Endothelial cell of umbilical vein (primary cell): ENCODE results near the gene PKN2. TPM values are rescaled to one million over a fixed set of nuclear protein-coding genes. Genes with fewer than 3 reads are reported as not detected.

Experiments used
- BruUV-seq: library from RNA; stranded (reverse); fragments of 400-500 nt; replicated peaks from 2 replicates; lab custom pipeline; 2021; lab: Mats Ljungman, UMichigan
- CTCF ChIA-PET: fragments of 300-600, 350-600 bp; sonication (Branson Sonifier 250); formaldehyde crosslinking; loops from one replicate; lab custom pipeline; 2021; ENCODE audit warnings: antibody characterized with exemption, inconsistent platforms; lab: Charles Lee
- POLR2A ChIA-PET: fragments of 300-600, 350-600 bp; sonication (Branson Sonifier 250); formaldehyde crosslinking; loops from one replicate; lab custom pipeline; 2021; ENCODE audit warnings: antibody characterized with exemption, inconsistent platforms; lab: Charles Lee
- DNase-seq: peaks from one replicate; pipeline ENCODE4 v3.0.0-alpha.2; 2011; ENCODE audit warnings: low read depth, low spot score
- FAIRE-seq: peaks from 2 replicates; lab custom pipeline; 2011; peaks lifted over from hg19 to GRCh38; lab: Jason Lieb, UNC
- H2AFZ ChIP-seq: 2 replicates; pipeline ENCODE4 v1.6.0; 2012; ENCODE audit warnings: low read depth, low read length, control low read depth, inconsistent platforms
- H3K27ac ChIP-seq: 2 replicates; pipeline ENCODE4 v1.5.1; 2011; ENCODE audit warnings: low read depth, mild to moderate bottlenecking, control low read depth, low read length, moderate library complexity; ENCODE audit not compliant: insufficient read depth
- H3K27me3 ChIP-seq, 2 experiments: 2 replicates each; pipeline versions ENCODE4 v1.6.0 to v1.6.1; 2011; ENCODE audit warnings: low read length in 2 of 2, mixed read lengths in 1 of 2; ENCODE audit not compliant: control insufficient read depth in 2 of 2, insufficient read depth in 2 of 2
- H3K36me3 ChIP-seq, 2 experiments: 2 replicates in 1 of 2; 3 replicates in 1 of 2; pipeline ENCODE4 v1.5.1; 2011; ENCODE audit warnings: low read length in 2 of 2, mild to moderate bottlenecking in 1 of 2, moderate library complexity in 1 of 2; ENCODE audit not compliant: control insufficient read depth in 2 of 2, insufficient read depth in 2 of 2; ENCODE audit errors: extremely low read depth in 1 of 2
- H3K4me1 ChIP-seq: 3 replicates; pipeline ENCODE4 v1.5.1; 2011; ENCODE audit warnings: mild to moderate bottlenecking, low read length; ENCODE audit not compliant: control insufficient read depth, insufficient read depth; ENCODE audit errors: extremely low read depth
- H3K4me2 ChIP-seq: 2 replicates; pipeline ENCODE4 v1.6.1; 2011; ENCODE audit warnings: low read length, control low read depth, mixed read lengths; ENCODE audit not compliant: insufficient read depth
- H3K4me3 ChIP-seq, 3 experiments: fragments of 200-600 bp in 1 of 3; sonication (generic), shearing (Covaris generic) in 1 of 3; replicated peaks in 1 of 3; 2 replicates each; pipeline ENCODE4 v1.5.1; 2011 to 2016; ENCODE audit warnings: control low read depth in 3 of 3, low read length in 3 of 3, mild to moderate bottlenecking in 2 of 3, inconsistent platforms in 1 of 3, low read depth in 1 of 3, moderate library complexity in 1 of 3; ENCODE audit not compliant: insufficient read depth in 1 of 3
- H3K79me2 ChIP-seq: 2 replicates; pipeline ENCODE4 v1.6.0; 2012; ENCODE audit warnings: low read length, inconsistent platforms; ENCODE audit not compliant: control insufficient read depth, insufficient read depth
- H3K9ac ChIP-seq: replicated peaks from 2 replicates; pipeline ENCODE3; 2011; ENCODE audit warnings: low read length, control low read depth; ENCODE audit not compliant: insufficient read depth; ENCODE audit errors: extremely low read depth
- H3K9me1 ChIP-seq: replicated peaks from 3 replicates; pipeline ENCODE4 v1.6.0; 2011; ENCODE audit warnings: mild to moderate bottlenecking, low read length; ENCODE audit not compliant: control insufficient read depth, insufficient read depth; ENCODE audit errors: extremely low read depth
- H3K9me3 ChIP-seq: replicated peaks from 2 replicates; pipeline ENCODE4 v1.5.1; 2012; ENCODE audit warnings: low read length, inconsistent platforms; ENCODE audit not compliant: control insufficient read depth, insufficient read depth
- H4K20me1 ChIP-seq: replicated peaks from 2 replicates; pipeline ENCODE3; 2011; ENCODE audit warnings: mild to moderate bottlenecking, low read length; ENCODE audit not compliant: control insufficient read depth, insufficient read depth; ENCODE audit errors: extremely low read depth
- CTCF ChIP-seq, 2 donors: IDR thresholded peaks; 1 replicate in 1 of 2; 2 replicates in 1 of 2; pipeline ENCODE4 v1.5.1; 2011; ENCODE audit warnings: low read length in 2 of 2, mild to moderate bottlenecking in 2 of 2, moderate library complexity in 2 of 2, control low read depth in 1 of 2, inconsistent platforms in 1 of 2, low read depth in 1 of 2; ENCODE audit not compliant: insufficient read depth in 1 of 2; ENCODE audit errors: extremely low read depth in 1 of 2
- EZH2 ChIP-seq: IDR thresholded peaks from 2 replicates; pipeline ENCODE4 v1.6.1; 2012; ENCODE audit warnings: borderline replicate concordance, low read depth, mild to moderate bottlenecking, moderate library complexity, low read length, inconsistent platforms; ENCODE audit not compliant: severe bottlenecking
- FOS ChIP-seq: IDR thresholded peaks from 2 replicates; pipeline ENCODE4 v1.6.1; 2011; ENCODE audit warnings: mild to moderate bottlenecking, low read length, moderate library complexity, borderline replicate concordance; ENCODE audit not compliant: insufficient read depth
- GATA2 ChIP-seq: IDR thresholded peaks from 2 replicates; pipeline ENCODE4 v1.7.0; 2011; ENCODE audit warnings: low read depth, mild to moderate bottlenecking, moderate library complexity, mixed read lengths, low read length; ENCODE audit not compliant: insufficient read length, insufficient read depth
- JUN ChIP-seq: IDR thresholded peaks from 2 replicates; pipeline ENCODE4 v1.6.1; 2011; ENCODE audit warnings: borderline replicate concordance, low read depth; ENCODE audit not compliant: insufficient read length, insufficient read depth
- MYC ChIP-seq: IDR thresholded peaks from one replicate; pipeline ENCODE4 v1.6.1; 2011; ENCODE audit warnings: mild to moderate bottlenecking, low read depth, low read length
- POLR2A ChIP-seq: IDR thresholded peaks from 2 replicates; pipeline ENCODE4 v1.6.1; 2012; ENCODE audit warnings: low read depth, mild to moderate bottlenecking, control low read depth, low read length
- POLR2AphosphoS5 ChIP-seq: IDR thresholded peaks from 2 replicates; pipeline ENCODE4 v1.6.1; 2012; ENCODE audit warnings: low read depth, mild to moderate bottlenecking, control low read depth, low read length, moderate library complexity; ENCODE audit not compliant: insufficient read depth
- dilution Hi-C: fragments of 300-500 bp; cut with MboI; formaldehyde crosslinking; loops from one replicate; pipeline ENCODE4 v1.15.0; 2019; ENCODE audit warnings: low sequenced_read_pairs; ENCODE audit not compliant: extremely low pct_ligation_motif_present
- intact Hi-C: fragments of 100-400 bp; cut with micrococcal nuclease; formaldehyde crosslinking; loops from one replicate; pipeline ENCODE4 v1.10.0; 2022
- polyA plus RNA-seq, 4 experiments: library from polyadenylated mRNA; depleted of rRNA in 3 of 4; stranded (reverse) in 3 of 4; unstranded in 1 of 4; fragments of >200 nt; gene quantifications; 2 replicates each; pipeline versions ENCODE4 v1.2.1 to v1.2.3, GENCODE V29; 2011 to 2012; ENCODE audit warnings: missing spikeins in 1 of 4
- total RNA-seq: library from RNA; stranded (reverse); gene quantifications from 2 replicates; pipeline ENCODE4 v1.2.3, GENCODE V29; 2021
- TF ChIP-seq, protein P1 (sequence below): IDR thresholded peaks from 2 replicates; pipeline ENCODE4 v1.6.1; 2011; ENCODE audit not compliant: insufficient read depth, insufficient read length

The PKN2 gene
- total and polyA plus RNA-seq, 2 donors (not counting 3 experiments of a cell fraction or from before 2014, with no cell fraction given) = 11.5 to 47.3 TPM

DNA sequence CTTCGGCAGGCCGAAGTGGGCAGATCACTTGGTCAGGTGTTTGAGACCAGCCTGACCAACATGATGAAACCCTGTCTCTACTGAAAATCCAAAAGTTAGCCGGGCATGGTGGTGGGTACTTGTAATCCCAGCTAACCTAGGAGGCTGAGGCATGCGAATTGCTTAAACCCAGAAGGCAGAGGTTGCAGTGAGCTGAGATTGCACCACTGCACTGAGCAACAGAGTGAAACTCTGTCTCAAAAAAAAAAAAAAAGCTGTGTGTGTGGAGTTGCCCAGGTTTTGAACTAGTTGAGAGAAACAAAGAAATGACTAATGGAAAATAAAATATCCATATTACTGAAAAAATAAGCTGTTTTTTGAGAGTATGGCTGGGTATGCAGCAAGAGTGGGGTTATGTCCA is 107.1 kb downstream of the PKN2 start:
- intact Hi-C loops (no loop called here), dilution Hi-C loops (no loop called here)
- DNase-seq (no peak), FAIRE-seq (no peak)
- CTCF ChIA-PET = interaction anchor here (1.3 kb wide), 1 partner anchor 13 kb away, joined by 3 read pairs; no protein-coding TSS in a partner anchor
- TF ChIP-seq JUN (no peak), MYC (no peak), EZH2 (no peak), CTCF (IDR thresholded peaks at IDR 0.05; ENCODE audit: extremely low read depth in 1 of 2, insufficient read depth in 1 of 2, low read depth in 1 of 2, low read length in 2 of 2) (no peak), GATA2 (no peak), POLR2A (no peak), POLR2AphosphoS5 (no peak), FOS (no peak)
- TF ChIP-seq, protein P1, sequence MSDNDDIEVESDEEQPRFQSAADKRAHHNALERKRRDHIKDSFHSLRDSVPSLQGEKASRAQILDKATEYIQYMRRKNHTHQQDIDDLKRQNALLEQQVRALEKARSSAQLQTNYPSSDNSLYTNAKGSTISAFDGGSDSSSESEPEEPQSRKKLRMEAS = no peak
- Histone ChIP-seq H3K4me3 (no peak overlapping the region), H3K27ac (no peak overlapping the region), H3K9ac (no peak overlapping the region), H3K9me3 (no peaks in the 10 kb centered on the region), H3K36me3 (no peaks in the 10 kb centered on the region), H3K79me2 (no peaks in the 10 kb centered on the region), H4K20me1 (no peaks in the 10 kb centered on the region), H3K4me1 (no peaks in the 10 kb centered on the region), H3K27me3 (no peaks in the 10 kb centered on the region), H2AFZ (no peak overlapping the region), H3K4me2 (no peak overlapping the region), H3K9me1 (no peaks in the 10 kb centered on the region)
- POLR2A ChIA-PET = no interaction called here
- BruUV-seq = no TSS peak
